GM20431 (cell line): Measurements from ENCODE around the gene KCNJ11.

Source experiments
- in situ Hi-C: fragments of 300-500 bp; cut with MseI, MboI; formaldehyde crosslinking; loops from one replicate; pipeline ENCODE4 v1.15.0; 2020; ENCODE audit warnings: low sequenced_read_pairs; ENCODE audit not compliant: unreplicated experiment

Gene KCNJ11

DNA sequence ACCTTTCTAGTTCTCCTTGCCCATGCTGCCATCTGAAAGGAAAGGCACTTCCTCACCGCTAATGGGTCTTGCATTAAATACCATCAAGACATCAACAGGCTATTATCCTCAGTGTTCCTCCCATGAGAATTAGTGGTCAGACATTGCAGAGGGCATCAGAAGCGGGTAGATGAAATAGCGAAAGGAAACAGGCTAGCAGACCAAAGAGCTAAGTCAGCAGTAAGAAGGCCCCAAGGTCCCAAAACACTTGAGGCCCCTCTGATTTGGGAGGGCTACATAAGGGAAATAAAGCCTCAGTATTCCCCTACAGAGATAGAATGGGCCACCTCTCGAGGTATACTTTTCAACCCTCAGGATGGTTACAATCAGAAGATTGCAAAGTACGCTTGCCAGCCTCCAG lies 12.9 kb downstream of the KCNJ11 start:
- in situ Hi-C loops = no loop called here

- in situ Hi-C loops = loop anchor here (25.0 kb wide), 1 partner anchor 134 kb away; no protein-coding TSS in a partner anchor
Observed at GRCh38 chr11:17371614-17372013, 16.8 kb downstream of the KCNJ11 start.

- in situ Hi-C loops = loop anchor here (25.0 kb wide), 1 partner anchor 132 kb away; no protein-coding TSS in a partner anchor
Observed at GRCh38 chr11:17369684-17370243, 18.7 kb downstream of the KCNJ11 start.

DNA sequence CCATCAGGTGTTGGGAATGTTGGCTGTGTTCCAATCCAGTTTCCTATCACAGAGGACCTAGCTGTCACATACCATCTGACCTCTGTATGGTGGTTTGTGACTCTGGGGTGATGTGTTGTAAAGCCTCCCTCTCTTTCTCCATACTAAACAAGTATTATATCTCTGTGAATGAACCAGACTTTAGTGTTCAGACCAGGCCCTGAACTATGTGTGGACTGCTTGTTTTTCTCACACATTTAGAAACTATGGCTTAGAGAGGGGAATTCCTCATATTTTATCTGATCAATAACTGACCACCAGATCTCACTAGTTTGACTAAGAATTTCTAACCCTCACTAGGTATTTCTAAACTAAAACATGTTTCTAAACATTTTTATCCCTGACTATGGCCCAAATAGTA lies 19.4 kb downstream of the KCNJ11 start:
- in situ Hi-C loops = loop anchor here (25.0 kb wide), 1 partner anchor 132 kb away; no protein-coding TSS in a partner anchor

GRCh38 chr11:17368551-17368950 lies 19.9 kb downstream of the KCNJ11 start:
- in situ Hi-C loops = loop anchor here (25.0 kb wide), 1 partner anchor 131 kb away; no protein-coding TSS in a partner anchor

DNA sequence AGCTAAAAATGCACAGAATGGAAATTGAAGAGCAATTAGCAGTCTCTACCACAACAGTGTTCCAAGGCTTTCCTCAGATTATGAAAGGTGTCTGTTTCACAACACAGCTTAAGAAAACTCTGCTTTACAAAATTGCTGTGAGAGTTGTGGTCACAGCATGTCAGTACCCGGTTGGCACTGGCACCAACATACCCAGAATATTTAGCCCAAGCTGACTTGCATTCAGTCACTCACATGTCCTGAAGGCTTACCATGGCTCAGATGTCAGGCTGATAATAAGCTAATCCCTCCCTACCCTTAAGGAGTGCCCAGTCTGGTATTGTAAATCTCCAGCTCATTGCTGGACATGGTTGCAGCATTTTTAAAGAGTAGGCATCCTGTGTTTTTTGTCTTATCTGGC lies 22.0 kb downstream of the KCNJ11 start:
- in situ Hi-C loops = loop anchor here (25.0 kb wide), 1 partner anchor 129 kb away; no protein-coding TSS in a partner anchor

- in situ Hi-C loops = loop anchor here (25.0 kb wide), 1 partner anchor 117 kb away; no protein-coding TSS in a partner anchor
Observed at GRCh38 chr11:17354601-17354991, 33.9 kb downstream of the KCNJ11 start.

GRCh38 chr11:17353821-17354600 lies 34.4 kb downstream of the KCNJ11 start:
- in situ Hi-C loops = loop anchor here (25.0 kb wide), 1 partner anchor 117 kb away; no protein-coding TSS in a partner anchor

- in situ Hi-C loops = loop anchor here (25.0 kb wide), 1 partner anchor 116 kb away; no protein-coding TSS in a partner anchor
Observed at GRCh38 chr11:17352950-17353820, 35.3 kb downstream of the KCNJ11 start.

GRCh38 chr11:17351510-17352176 lies 36.8 kb downstream of the KCNJ11 start, which contains the start of gene NCR3LG1:
Gene NCR3LG1, plus strand, starts transcription at chr11:17351800. Its CDS starts 170 bp downstream, at chr11:17351970.
- in situ Hi-C loops = loop anchor here (25.0 kb wide), 1 partner anchor 114 kb away; no protein-coding TSS in a partner anchor

GRCh38 chr11:17351172-17351509 lies 37.3 kb downstream of the KCNJ11 start:
- in situ Hi-C loops = loop anchor here (25.0 kb wide), 1 partner anchor 114 kb away; no protein-coding TSS in a partner anchor

DNA sequence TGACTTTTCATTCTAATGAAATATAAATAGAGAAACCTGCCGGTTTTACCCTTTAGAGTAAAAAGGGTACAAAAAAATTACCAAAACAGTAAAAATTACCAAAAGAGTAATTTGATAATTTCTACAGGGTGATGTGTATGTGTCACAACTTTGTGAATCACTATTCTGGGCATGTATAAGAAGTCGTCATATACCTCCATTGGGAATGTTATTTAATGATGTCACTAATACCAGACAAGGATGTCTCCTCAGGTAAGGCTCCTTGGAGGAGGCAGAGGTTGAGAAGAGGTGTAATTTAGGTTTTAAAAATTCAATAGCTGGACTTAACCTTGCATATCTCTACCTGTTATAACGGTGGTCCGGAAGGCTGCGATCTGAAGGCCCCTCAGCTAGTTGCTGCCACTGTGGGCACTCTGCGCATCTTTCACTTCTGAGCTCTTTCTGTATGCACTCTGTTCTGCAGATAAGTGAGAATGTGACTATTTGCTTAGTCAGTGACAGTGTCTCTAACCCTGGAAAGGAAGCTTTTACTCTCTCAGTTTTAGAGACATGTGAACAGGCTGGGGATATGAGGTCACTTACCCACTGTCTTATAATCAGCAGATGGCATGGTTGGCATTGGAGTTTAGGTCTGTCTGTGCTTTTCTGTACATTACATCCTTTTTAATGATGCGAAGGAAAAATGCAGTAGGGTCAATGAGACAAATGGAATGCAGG lies 37.8 kb downstream of the KCNJ11 start:
- in situ Hi-C loops = loop anchor here (25.0 kb wide), 1 partner anchor 113 kb away; no protein-coding TSS in a partner anchor

- in situ Hi-C loops = no loop called here
Observed at GRCh38 chr11:17347676-17348075, 40.8 kb downstream of the KCNJ11 start.

DNA sequence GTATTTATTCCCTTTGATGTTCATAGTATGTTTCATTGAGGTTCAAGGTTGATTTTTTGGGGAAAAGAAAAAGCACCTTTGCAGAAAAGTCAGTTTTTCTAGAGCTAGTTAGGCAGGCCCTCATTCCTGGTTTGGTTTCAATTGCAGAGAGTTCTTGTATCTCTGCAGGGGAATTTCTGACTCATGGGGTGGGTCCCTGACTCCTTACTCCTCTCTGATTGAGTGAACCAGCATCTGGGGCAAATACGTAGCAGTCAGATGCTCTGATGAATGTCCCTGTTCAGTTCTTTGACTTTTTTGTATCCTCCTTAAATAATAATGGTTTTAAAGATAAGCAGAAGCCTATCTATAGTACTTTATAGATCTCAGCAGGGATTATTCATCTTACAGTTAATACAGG lies 44.6 kb downstream of the KCNJ11 start:
- in situ Hi-C loops = no loop called here

DNA sequence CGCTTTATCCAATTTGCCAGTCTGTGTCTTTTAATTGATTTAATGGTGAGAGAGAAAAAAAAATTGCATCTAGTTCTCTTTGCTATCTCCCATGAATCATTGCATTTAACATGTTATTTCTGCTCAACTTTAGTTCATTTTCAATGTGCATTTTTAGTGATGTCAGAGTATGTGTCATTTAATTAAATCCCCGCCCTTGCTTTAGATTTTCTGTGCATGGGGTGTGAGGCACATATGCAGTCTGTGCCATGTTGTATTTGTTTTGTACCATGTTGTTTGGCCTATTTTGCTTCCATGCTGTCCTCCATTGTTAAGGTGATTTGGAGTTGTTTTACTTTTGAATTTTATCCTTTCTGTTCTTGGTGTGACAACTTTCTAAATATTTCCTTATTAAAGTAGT lies 45.2 kb downstream of the KCNJ11 start:
- in situ Hi-C loops = no loop called here
